Thyroid gland (tissue), 4 donors: Measurements from ENCODE around the gene MLPH.

Experiments
- CTCF ChIP-seq, 6 experiments: fragments of 200-600 bp in 3 of 6; fragments of 450-650 bp in 3 of 6; sonication (generic) in 3 of 6; IDR thresholded peaks; one replicate each; pipeline ENCODE4 v1.5.1; 2016 to 2019; ENCODE audit warnings: antibody characterized with exemption in 6 of 6, mild to moderate bottlenecking in 2 of 6, inconsistent platforms in 1 of 6, moderate library complexity in 1 of 6
- POLR2A ChIP-seq, 2 donors: fragments of 450-650 bp; IDR thresholded peaks; one replicate each; pipeline ENCODE4 v1.6.1; 2017; ENCODE audit warnings: antibody characterized with exemption in 2 of 2, mild to moderate bottlenecking in 2 of 2, moderate library complexity in 1 of 2

GRCh38 chr2:237514474-237515130, 27.6 kb downstream of the MLPH start:
- TF ChIP-seq CTCF (IDR thresholded peaks at IDR 0.05) (no peak), POLR2A (IDR thresholded peaks at IDR 0.05) (no peak)
